NCI-H345 treated with DMSO at 0.1 percent for 48 hours (cell line): ENCODE data around the gene PPM1J.
A peak's percentile ranks its signal among the peaks of the same experiment; 100 is the strongest.
"Not testable (repeated sequence)": the region's sequence is repeated elsewhere in the genome, so short reads cannot be mapped to it uniquely, and the experiment has no call there.

Experiments used
- DNase-seq: peaks from one replicate; lab custom pipeline; 2025; ENCODE audit not compliant: unreplicated experiment; lab: John Stamatoyannopoulos, UW

The PPM1J gene

GRCh38 chr1:112715264-112716053 is at the start of gene PPM1J:
Gene PPM1J, minus strand, starts transcription at chr1:112715332. Its CDS starts 31 bp downstream, at chr1:112715301.
- peak; percentile 57 for DNase-seq

- DNase-seq = no peak
Measured at GRCh38 chr1:112762541-112763500, 47.7 kb upstream of the PPM1J start.

DNA sequence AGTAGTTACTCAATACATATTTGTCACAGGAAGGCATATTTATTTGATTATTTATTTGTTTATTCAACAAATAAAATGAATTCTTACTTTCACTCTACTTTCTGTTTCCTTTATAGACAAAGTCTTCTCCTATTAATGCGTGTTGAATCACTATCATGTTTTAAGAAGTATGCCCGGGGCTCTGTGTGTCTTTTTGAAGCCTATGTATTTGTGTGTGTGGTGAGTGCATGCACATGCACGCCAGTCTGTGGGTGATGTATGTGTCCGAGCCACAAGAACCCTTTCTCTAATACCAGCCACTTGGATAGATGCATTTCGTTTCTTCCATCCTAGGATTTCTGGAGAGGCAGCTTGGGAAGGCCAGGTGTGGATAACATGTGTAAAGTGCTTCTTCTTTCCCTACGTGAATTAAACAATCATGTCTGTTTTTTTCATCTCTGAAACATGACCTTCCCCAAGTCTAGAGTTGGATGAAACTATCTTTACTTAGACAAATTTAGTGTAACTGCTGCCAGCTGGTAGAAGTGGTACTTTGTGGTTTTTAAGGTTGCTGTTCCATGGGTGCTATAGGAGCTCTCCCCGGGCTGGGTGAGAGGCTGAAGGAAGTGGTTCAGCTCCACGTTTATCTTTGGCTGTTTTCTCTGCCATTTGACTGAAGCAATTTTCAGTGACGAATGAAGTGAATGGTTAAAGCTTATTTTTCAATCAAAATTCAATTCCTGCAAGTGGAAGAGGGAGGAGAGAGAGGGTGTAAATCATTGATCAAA is 46.8 kb upstream of the PPM1J start:
- no peak for DNase-seq

- DNase-seq = no peak
Measured at GRCh38 chr1:112759228-112759627, 44.1 kb upstream of the PPM1J start.

- no peak for DNase-seq
Measured at GRCh38 chr1:112754116-112754628, 39.0 kb upstream of the PPM1J start.

- no peak for DNase-seq
Measured at GRCh38 chr1:112748396-112748795, 33.3 kb upstream of the PPM1J start.

DNA sequence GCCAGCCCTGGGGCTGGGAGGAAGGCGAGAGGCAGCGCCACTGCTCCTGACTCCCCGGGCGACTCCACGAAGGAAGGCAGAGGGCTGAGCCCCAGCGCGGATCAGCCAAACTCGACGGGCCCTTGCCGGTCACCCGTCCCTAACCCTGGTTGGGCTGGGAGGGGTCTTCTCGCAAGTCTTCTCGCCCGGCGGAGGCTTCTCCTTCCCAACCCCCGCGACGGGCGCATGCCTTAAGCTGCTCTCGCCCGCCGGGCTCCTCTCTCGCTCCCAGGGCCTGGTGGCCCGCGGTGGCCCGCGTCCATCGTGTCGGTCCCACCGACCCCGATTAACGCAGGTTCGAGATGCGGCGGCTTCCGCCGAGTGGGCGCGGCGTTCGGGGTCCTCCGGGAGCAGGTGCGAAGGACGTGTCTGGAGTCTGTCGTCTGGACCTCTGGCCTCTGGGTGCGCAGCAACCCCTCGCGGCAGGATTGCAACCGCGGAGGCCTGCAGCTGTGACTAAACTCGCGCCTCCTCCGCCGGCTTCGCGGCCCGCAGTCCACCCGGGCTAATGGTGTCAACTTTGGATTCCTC is 29.0 kb upstream of the PPM1J start:
- DNase-seq = no peak

- no peak for DNase-seq
Measured at GRCh38 chr1:112743174-112744008, 28.3 kb upstream of the PPM1J start.

DNA sequence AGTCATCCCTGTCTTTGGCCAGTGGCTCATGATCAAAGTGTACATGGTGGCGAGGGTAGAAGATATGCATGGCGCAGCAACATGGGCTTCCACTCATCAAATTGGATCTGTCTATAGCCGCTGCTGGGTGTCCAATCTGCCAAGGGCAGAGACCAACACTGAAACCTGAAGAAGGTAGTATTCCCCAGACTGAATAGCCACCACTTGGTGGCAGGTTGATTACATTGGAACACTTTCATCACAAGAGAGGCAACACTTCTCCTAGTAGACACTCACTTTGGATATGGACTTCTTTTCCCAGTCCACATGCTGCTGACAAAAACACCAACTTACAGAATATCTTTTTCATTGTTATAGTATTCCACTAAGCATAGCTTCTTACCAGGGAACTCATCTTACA is 22.4 kb upstream of the PPM1J start:
- DNase-seq = no peak

DNA sequence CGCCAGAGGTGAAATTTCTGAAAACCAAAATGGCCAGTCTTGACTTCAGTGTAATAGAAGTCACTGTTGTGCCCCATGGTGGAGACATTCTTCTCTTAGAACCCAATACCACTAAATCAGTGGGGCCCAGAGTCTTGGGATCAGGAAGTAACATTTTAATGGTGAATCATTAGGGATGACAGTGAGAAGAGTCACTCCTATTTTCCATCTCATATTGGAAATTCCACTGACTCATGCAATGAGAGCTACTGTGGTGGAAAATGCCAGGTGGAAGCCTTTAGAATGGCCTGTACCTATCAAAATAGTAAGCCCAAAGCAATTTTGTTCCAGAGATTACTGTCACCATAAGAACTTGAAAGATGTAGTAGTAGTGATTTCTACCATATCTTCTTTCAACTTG is 20.6 kb upstream of the PPM1J start:
- no peak for DNase-seq

GRCh38 chr1:112731451-112731850 is 16.3 kb upstream of the PPM1J start:
- DNase-seq = no peak

DNA sequence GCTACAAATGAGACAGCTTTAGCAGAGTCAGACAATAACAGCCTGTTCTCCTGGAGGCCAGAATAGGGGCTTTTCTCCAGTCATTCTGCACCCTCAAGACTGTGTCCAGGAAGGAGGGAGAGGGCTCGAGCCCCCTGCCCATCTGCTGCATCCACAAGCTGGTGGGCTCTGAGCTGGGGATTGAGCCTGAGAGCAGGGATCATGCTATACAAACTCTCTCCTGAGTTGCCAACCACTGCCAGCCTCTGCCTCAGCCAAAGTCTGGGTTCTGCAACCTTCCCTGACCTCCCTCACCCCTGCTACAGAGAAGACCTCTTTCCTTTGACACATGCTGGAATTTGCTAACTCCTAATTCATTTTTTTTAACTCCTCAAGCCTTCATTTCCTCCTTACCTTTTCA is 14.8 kb upstream of the PPM1J start:
- DNase-seq = no peak

DNA sequence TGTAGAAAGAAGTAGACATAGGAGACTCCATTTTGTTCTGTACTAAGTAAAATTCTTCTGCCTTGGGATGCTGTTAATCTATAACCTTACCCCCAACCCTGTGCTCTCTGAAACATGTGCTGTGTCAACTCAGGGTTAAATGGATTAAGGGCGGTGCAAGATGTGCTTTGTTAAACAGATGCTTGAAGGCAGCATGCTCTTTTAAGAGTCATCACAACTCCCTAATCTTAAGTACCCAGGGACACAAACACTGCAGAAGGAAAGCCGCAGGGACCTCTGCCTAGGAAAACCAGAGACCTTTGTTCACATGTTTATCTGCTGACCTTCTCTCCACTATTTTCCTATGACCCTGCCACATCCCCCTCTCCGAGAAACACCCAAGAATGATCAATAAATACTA is 13.9 kb upstream of the PPM1J start:
- DNase-seq = not testable (repeated sequence)

GRCh38 chr1:112728306-112728971 is 13.3 kb upstream of the PPM1J start:
- not testable (repeated sequence) for DNase-seq

- no peak for DNase-seq
Measured at GRCh38 chr1:112727716-112728115, 12.6 kb upstream of the PPM1J start.

DNA sequence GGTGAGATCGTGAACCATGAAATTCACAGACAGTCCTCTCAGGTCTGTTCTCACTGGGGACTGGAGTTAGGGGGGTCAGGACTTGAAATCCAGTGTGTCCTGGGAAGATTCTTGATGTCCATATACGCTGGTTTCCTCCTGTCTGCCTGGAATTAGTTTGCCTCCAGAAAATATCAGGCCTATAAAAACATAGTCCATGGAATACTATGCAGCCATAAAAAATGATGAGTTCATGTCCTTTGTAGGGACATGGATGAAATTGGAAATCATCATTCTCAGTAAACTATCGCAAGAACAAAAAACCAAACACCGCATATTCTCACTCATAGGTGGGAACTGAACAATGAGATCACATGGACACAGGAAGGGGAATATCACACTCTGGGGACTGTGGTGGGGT is 9.1 kb upstream of the PPM1J start:
- not testable (repeated sequence) for DNase-seq

GRCh38 chr1:112723511-112723839 is 8.3 kb upstream of the PPM1J start:
- DNase-seq = no peak

GRCh38 chr1:112722601-112723510 is 7.7 kb upstream of the PPM1J start:
- DNase-seq = no peak
